NB4 (cell line): Measurements from ENCODE around the gene SLC25A44.

Experiments
- DNase-seq: peaks from one replicate; pipeline ENCODE4 v3.0.0; 2010; ENCODE audit warnings: low read depth
- H3K4me3 ChIP-seq: one replicate; pipeline ENCODE4 v1.5.1; 2011; ENCODE audit warnings: mild to moderate bottlenecking, low read depth, low read length, moderate library complexity
- MAX ChIP-seq: IDR thresholded peaks from 2 replicates; pipeline ENCODE4 v1.6.1; 2011; ENCODE audit warnings: low read depth, low read length
- MYC ChIP-seq: IDR thresholded peaks from 2 replicates; pipeline ENCODE4 v1.6.1; 2011; ENCODE audit warnings: low read depth, low read length
- POLR2A ChIP-seq: IDR thresholded peaks from 2 replicates; pipeline ENCODE4 v1.6.1; 2011; ENCODE audit warnings: mild to moderate bottlenecking; ENCODE audit not compliant: insufficient read length; ENCODE audit errors: extremely low read depth
- TF ChIP-seq, protein P1 (sequence below): IDR thresholded peaks from one replicate; pipeline ENCODE4 v1.5.1; 2012; ENCODE audit warnings: low read depth, low read length

The SLC25A44 gene

DNA sequence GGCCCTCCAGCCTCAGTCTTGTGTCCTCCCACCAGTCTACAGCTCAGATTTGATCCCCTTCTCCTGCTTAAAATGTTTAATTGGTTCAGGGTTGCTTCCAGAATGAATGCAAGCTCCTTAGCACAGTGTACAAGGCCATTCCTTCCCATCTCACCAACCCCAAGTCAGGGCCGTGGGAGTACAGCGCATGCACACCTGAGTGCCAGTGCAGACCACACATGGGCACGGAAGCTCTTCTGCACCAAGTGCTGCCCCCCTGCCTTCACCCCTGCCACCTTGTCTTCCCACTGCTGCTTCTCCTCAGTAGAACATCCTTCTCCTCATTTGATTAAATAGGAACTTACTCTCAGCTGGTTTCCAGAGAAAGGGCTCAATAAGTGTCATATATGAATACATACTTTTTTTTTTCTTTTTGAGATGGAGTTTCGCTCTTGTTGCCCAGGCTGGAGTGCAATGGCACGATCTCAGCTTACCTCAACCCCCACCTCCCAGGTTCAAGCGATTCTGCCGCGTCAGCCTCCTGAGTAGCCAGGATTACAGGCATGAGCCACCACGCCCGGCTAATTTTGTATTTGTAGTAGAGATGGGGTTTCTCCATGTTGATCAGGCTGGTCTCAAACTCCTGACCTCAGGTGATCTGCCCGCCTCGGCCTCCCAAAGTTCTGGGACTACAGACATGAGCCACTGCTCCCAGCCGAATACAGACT, 28.2 kb downstream of the SLC25A44 start:
- TF ChIP-seq MAX (no peak), POLR2A (no peak)
- TF ChIP-seq, protein P1, sequence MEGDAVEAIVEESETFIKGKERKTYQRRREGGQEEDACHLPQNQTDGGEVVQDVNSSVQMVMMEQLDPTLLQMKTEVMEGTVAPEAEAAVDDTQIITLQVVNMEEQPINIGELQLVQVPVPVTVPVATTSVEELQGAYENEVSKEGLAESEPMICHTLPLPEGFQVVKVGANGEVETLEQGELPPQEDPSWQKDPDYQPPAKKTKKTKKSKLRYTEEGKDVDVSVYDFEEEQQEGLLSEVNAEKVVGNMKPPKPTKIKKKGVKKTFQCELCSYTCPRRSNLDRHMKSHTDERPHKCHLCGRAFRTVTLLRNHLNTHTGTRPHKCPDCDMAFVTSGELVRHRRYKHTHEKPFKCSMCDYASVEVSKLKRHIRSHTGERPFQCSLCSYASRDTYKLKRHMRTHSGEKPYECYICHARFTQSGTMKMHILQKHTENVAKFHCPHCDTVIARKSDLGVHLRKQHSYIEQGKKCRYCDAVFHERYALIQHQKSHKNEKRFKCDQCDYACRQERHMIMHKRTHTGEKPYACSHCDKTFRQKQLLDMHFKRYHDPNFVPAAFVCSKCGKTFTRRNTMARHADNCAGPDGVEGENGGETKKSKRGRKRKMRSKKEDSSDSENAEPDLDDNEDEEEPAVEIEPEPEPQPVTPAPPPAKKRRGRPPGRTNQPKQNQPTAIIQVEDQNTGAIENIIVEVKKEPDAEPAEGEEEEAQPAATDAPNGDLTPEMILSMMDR: no peak
- DNase-seq: no peak
- no peak overlapping the region for H3K4me3 ChIP-seq

DNA sequence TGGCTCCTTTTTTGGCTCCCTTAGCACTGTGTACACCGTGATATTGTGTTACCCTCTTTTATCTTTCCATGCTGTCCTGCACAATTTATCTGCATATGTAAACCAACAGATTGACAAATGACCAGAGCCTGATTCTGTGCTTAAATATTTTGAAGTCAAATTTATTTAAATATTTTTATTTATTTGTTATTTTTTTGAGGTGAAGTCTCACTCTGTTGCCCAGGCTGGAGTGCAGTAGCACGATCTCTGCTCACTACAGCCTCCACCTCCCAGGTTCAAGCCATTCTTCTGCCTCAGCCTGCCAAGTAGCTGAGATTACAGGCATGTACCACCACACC, 31.7 kb downstream of the SLC25A44 start:
- TF ChIP-seq MYC: no peak
- TF ChIP-seq MAX: no peak
- TF ChIP-seq, protein P1: no peak
- TF ChIP-seq POLR2A: no peak
- DNase-seq: no peak
- H3K4me3 ChIP-seq: no peak overlapping the region

GRCh38 chr1:156226116-156226538, 32.2 kb downstream of the SLC25A44 start:
- TF ChIP-seq, protein P1: no peak
- no peak for TF ChIP-seq MAX
- no peak for TF ChIP-seq MYC
- no peak for TF ChIP-seq POLR2A
- no peak overlapping the region for H3K4me3 ChIP-seq
- no peak for DNase-seq

GRCh38 chr1:156226782-156227181, 32.9 kb downstream of the SLC25A44 start:
- no peak for DNase-seq
- TF ChIP-seq POLR2A (no peak), MYC (no peak), MAX (no peak)
- TF ChIP-seq, protein P1: no peak
- H3K4me3 ChIP-seq: no peak overlapping the region

DNA sequence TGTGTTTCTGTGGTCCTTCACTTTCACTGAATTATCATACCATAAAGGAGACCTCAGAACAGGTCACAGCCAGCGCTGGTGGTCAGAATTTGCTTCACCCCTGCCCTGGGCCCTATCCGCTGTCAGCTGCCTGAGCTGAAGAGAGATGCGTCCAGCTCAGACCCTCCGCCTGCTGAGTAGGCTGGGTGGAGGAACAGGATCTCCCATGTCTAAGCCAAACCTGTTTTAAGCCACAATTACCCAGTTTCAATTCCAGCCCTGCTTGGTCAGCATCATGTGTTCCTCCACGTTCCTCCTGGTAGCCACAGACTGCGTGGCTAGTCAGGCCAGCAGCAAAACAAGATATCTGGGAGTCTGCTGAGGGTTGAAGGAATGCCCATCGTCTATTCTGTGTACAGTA, 34.6 kb downstream of the SLC25A44 start:
- no peak for DNase-seq
- H3K4me3 ChIP-seq: no peak overlapping the region
- TF ChIP-seq MAX: no peak
- TF ChIP-seq MYC: no peak
- TF ChIP-seq, protein P1: no peak
- no peak for TF ChIP-seq POLR2A
